HG03108 (cell line): ENCODE results near the gene RAPGEF6.

Experiments
- ATAC-seq: cut with Tn5 transposase; IDR thresholded peaks from one replicate; pipeline ENCODE4 v1.9.1; 2021; ENCODE audit warnings: moderate library complexity; ENCODE audit not compliant: unreplicated experiment

The RAPGEF6 gene

DNA sequence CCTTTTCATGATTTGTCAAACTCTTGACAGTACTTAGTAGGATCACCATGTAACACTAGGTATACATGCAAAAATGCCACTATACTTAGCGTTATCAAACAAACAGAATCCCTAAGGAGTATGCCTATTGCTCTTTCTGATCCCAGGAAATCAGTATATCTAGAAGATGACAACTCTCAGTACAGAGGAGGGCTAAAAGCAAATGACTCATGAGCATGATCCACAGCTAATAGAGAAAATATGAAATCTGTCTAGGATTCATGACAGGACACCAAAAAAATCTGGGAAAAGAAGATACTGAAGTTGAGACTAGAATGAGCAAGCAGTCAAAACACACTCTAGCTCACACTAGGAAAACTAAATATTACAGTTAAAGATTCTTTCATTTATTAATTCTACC is 89.2 kb downstream of the RAPGEF6 start:
- ATAC-seq = no peak

DNA sequence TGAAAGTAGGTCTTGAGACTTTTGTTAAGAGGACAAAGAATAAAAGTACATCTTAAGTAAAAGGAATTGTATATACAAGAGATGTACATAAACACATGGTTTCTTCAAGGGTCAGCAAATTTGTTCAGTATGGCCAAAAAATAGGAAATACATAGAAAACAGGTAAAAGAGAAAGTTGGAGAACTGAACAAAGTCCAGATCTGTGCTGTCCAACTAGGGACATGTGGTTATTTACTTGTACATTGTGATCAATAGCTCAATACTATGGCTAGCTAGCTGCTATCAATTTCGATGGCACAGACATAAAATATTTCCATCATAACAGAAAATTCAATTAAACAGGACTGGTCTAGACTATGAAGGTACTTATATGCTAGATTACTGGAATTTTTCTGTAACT is 92.3 kb downstream of the RAPGEF6 start:
- ATAC-seq = no peak

- ATAC-seq = no peak
These were observed 93.3 kb downstream of the RAPGEF6 start for GRCh38 chr5:131541762-131542161.

- no peak for ATAC-seq
These were observed 94.0 kb downstream of the RAPGEF6 start for GRCh38 chr5:131541071-131541470.

GRCh38 chr5:131539251-131539650 is 95.8 kb downstream of the RAPGEF6 start:
- no peak for ATAC-seq

- ATAC-seq = no peak
These were observed 96.8 kb downstream of the RAPGEF6 start for GRCh38 chr5:131538177-131538593.

DNA sequence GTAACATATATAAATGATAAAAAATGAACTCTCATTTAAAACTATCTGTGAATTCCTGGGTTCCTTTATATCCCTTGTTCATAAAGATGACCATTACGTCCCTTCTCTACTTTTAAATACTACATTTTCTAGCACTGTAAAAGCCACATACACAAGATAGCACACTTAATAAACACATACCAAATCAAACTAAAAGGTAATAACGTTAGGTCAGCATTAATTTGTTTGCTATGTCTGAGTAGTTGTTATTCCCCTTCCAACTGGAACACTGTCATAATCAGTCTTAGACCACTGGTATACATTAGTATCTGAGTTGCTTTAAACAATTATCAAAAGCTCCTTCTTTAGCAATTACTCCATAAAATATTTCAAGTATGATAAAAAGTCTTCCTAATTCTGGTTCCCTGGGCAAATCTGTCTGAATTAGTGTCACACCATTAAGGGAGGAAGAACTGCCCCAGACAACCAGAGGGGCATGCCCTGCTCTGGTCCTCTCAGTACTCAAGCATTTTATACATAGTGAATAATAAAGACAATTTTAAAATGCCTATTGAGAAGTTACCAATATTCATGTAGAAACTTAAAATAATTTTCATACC is 98.1 kb downstream of the RAPGEF6 start:
- ATAC-seq = no peak

- ATAC-seq = peak; percentile 91
These were observed 98.7 kb downstream of the RAPGEF6 start for GRCh38 chr5:131536211-131536826.

DNA sequence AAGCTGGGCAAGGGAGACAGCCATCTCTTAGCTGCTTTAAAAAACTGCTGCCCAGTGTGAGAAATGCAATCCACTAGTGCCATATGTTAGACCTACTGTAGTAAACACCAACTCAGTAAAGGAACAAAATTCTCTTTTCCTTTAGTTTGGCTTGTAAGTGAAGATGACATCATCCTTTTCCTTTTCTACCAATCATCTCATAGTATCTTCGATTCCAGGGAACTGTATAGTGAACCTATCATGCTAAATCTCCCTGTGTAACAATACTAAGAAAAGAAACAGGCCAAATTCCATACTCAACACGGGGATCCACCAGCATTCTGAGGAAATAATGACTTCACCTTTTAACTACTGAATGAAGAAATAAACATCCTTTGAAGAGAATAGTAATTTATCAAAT is 100.1 kb downstream of the RAPGEF6 start:
- no peak for ATAC-seq

GRCh38 chr5:131533836-131534235 is 101.2 kb downstream of the RAPGEF6 start:
- ATAC-seq = no peak

DNA sequence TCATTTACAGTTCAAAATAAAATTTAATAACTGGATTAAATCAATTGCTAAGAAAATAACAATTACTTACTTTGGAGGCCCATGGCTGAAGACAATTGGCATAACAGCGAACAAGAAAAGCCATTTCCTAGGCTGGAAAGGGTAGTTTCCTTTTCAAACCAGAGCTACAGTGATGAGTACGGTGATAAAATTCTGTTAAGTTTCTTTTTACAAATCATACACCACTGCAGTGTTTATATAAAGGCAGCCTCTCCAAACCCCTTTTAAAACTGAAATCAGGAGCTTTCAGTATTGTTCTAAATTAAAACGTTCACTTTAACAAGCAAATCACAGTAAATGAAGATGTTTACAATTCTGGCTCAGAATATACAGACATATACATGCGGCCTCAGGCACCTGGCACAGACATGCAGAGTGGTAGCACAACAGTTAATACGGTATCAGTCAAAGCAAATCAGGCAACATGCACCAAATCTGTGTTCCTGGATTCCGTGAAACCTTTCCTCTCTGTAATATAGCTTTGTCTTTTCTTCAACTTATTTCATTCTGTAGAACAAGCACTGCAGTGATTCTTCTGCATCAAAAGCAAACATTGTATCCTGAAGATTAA is 102.9 kb downstream of the RAPGEF6 start:
- no peak for ATAC-seq

GRCh38 chr5:131530706-131531331 is 104.2 kb downstream of the RAPGEF6 start:
- no peak for ATAC-seq

- peak; percentile 42 for ATAC-seq
These were observed 106.3 kb downstream of the RAPGEF6 start for GRCh38 chr5:131528682-131529081.

DNA sequence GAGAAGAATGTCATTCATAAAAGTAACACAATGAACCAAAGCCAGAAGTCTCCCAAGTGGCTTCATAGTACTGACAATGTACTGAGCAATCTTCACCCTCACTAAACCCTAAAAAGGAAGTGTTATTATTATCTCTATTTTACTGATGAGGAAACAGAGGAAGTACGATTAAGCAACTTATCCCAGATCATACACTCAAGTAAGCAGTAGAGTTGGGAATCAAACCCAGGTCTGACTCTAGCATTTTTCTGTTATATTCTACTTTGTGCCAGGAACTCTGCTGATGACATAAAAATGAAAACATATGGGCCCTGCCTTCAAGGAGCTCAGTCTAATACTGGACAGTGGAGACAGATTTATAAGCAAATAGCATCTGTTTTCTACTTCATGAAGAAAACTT is 109.2 kb downstream of the RAPGEF6 start:
- no peak for ATAC-seq

DNA sequence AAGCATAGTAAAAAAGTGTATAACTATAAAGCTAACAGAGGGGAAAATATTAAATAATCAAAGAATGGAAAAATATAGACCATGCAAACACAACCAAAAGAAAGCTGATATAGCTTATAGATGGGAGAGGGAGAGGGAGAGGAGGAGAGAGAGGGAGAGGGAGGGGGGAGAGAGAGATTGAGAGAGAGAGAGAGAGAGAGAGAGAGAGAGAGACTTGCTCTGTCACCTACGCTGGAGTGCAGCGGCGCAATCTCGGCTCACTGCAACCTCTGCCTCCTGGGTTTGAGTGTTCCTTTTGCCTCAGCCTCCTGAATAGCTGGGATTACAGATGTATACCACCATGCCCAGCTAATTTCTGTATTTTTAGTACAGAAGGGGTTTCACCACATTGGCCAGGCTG is 110.6 kb downstream of the RAPGEF6 start:
- no peak for ATAC-seq

DNA sequence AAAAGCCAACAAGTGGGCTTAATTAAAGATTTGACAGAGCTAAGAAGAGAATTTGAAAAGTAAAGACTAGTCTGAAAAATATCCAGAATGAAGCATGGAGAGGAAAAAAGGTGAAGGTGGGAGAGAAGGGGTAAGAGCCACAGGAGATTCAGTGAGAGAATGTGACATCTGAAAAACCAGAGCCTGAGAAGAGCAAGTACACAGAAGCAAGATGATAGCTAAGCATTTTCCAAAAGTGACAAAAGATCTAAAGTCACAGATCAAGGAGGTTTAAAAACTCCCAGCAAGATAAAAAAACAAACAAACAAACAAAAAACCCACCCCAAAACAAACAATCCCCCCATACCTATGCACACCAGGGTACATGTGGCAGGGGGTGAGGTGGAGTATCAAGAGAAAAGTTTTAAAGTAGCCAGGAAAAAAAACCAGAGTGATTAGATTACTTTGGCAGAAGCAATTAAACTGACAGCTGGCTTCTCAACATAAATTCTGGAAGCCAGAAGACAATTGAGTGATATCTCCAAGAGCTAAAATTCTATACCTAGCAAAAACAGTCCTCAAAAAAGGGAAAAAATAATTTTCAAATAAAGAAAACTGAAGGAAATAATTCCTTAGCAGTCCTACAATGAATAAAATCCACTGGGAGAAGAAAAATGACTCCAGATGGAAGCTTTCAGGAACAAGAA is 111.4 kb downstream of the RAPGEF6 start:
- no peak for ATAC-seq

DNA sequence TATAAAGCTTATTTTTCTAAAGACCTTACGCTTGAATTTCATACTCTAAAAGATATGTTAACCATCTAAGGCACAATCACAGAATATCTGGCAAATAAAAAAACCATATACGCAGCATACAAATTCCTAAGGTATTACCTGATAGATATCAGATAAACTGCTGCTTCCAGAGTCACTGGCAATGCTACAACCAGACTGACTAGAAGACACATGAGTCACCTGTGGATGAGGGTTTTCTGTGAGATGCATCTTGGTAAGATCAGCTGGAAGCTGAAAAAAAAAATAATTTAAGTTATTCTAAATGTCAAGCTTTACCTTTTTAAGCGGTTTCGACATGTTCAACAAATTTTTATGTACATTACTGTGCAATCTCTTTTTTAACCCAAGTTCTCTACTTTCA is 113.8 kb downstream of the RAPGEF6 start:
- ATAC-seq = no peak

DNA sequence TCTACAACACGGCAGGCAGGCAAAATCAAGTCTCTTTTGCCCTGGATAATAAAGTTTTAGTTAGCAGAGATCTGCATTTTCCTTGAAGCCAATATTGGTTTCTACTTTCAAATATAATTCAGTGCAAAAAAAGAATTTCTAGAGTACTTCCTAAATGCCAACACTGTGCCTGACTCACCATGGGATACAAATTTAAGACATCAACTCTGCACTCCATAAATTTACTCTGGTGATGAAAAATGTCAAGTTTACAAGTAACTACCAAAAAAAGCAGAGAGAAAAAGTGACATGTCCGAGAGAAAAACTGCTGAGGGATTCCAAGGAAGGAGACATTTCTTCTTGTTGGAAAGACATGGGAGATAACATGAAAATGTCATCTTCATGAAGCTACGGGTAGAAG is 119.7 kb downstream of the RAPGEF6 start:
- no peak for ATAC-seq

GRCh38 chr5:131514316-131515283 is 120.4 kb downstream of the RAPGEF6 start:
- peak; percentile 67 for ATAC-seq

DNA sequence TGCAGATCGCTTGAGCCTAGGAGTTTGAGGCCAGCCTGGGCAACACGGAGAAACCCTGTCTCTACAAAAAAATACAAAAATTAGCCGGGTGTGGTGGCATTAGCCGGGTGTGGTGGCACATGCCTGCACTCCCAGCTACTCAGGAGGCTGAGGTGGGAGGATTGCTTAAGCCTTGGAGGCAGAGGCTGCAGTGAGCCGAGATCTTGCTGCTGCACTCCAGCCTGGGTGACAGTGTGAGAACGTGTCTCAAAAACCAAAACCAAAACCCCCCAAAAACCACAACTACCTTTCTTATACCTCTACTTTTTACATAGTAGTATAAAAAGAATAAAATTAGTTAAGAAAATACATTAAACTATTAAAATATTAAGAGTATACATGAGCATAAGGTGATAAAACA is 121.2 kb downstream of the RAPGEF6 start:
- no peak for ATAC-seq
